Activated naive CD8-positive, alpha-beta T cell treated with anti-CD3 and anti-CD28 coated beads for 36 hours (primary cell): Measurements from ENCODE around the gene EMID1. TPM values are rescaled to one million over a fixed set of nuclear protein-coding genes. Genes with fewer than 3 reads are reported as not detected.

Experiments used
- DNase-seq: peaks from one replicate; pipeline ENCODE4 v3.0.0; 2021
- H3K27ac Mint-ChIP-seq: one replicate; pipeline ENCODE4 v1.8.0; 2022; ENCODE audit warnings: mild to moderate bottlenecking, moderate library complexity, mixed read lengths
- H3K27me3 Mint-ChIP-seq: one replicate; pipeline ENCODE4 v1.8.0; 2022; ENCODE audit warnings: mild to moderate bottlenecking, mixed read lengths
- H3K36me3 Mint-ChIP-seq: one replicate; pipeline ENCODE4 v1.8.0; 2021; ENCODE audit warnings: mild to moderate bottlenecking, mixed read lengths
- H3K4me1 Mint-ChIP-seq: one replicate; pipeline ENCODE4 v1.8.0; 2021; ENCODE audit warnings: mixed read lengths
- H3K4me3 Mint-ChIP-seq: one replicate; pipeline ENCODE4 v1.8.0; 2022; ENCODE audit warnings: mild to moderate bottlenecking, moderate library complexity, mixed read lengths
- H3K9me3 Mint-ChIP-seq: one replicate; pipeline ENCODE4 v1.8.0; 2022; ENCODE audit warnings: mixed read lengths
- total RNA-seq, 2 experiments: library from RNA; stranded (reverse); gene quantifications; one replicate each; pipeline ENCODE4 v1.2.3, GENCODE V29; 2021

Gene EMID1
- total RNA-seq, 2 experiments from 2014 or later, result not detected

DNA sequence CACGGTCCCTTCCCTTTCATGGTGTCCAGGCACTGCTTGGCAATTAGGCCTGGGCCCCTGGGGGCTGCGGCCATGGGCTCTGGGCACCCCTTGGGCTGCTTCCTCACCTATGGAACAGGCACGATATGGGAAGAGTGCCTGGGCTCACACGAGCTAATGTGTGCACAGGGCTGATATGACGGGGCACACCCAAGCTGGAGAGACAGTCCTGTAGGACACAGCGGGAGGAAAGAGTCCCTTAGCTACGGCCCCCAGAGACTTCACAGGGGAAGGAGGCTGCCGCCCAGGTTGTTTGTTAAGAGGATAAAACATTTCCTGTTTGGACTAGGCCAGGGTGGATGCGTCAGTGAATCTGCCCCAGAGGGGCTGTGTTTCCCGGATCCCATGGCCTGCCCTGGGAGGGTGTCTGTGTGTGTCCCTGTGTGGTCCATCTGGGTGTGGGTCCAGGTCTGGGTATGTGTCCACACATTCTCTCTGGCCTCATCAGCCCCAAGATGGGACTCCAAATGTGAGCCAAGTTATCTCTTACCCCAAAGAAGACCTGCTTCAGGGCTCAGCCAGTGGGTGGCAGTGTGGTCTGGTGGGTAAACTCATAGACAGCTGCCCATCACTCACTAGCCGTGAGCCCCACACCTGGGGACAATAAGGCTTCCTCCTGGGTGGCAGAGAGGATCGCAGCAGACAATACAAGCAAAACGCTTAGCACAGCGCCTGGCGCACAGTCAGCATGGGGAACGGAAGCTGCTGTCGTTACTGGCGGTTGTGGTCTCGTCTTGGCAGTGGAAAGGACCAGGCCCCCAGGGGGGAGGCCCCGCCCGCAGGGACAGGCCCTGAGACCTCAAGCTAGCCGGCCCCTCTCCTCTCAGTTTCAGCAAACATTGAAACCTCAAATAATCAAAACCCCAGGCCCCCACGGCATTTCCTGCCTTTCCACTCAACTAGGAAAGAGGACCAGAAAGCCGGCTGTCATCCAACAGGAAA lies 3.2 kb upstream of the EMID1 start:
- Mint-ChIP-seq H3K36me3 (no peaks in the 10 kb centered on the region), H3K27ac (peak overlapping the region; percentile 43), H3K4me1 (peaks cover 22% of the 10 kb centered on the region), H3K9me3 (no peaks in the 10 kb centered on the region), H3K4me3 (no peak overlapping the region), H3K27me3 (peaks cover 58% of the 10 kb centered on the region)
- DNase-seq, result peak; percentile 78

DNA sequence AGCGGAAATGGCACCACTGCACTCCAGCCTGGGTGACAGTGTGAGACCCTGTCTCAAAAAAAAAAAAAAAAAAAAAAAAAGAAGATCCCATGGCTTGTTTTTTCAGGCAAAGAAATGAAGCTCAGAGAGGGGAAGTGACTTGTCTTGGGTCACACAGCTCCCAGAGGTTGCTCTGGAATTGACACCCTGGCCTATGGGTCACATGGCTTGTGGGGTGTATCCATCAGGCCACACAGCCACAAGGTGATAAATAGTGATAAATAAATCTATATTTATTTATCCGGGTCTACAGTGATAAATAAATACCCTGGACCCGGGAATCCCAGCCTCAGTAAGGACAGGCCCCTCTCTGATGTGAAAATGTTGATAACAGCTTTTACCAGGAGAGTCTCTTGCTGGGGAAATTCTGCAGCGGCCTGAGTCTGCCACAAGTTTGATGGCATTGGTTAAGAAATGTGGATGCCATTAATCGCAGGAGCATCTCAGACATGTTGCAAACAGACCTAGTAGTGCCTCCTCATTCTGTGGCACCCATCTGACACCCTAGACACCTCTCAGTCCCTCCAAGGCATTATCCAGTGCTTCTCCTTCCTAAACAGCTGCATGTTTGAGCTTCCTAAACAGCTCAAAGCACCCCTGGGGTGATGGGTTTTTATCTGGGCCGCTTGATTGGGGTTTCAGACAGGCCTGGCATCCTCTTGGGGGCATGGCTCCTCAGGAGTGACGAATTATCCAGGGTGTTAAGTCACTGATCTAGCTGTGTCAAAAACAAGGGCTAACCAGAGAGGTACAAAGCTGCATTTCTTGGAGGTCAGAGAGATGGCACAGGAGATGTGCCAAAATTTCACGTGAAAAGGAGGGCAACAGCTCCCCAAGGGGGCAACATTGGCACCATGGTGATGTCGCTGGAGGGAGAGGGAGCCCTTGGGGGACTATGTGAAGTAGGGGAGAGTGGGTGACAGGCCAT lies 1.9 kb upstream of the EMID1 start:
- Mint-ChIP-seq H3K9me3 (no peaks in the 10 kb centered on the region), H3K4me1 (peaks cover 22% of the 10 kb centered on the region), H3K27me3 (peaks cover 69% of the 10 kb centered on the region), H3K4me3 (no peak overlapping the region), H3K36me3 (no peaks in the 10 kb centered on the region), H3K27ac (no peak overlapping the region)
- DNase-seq, result no peak

DNA sequence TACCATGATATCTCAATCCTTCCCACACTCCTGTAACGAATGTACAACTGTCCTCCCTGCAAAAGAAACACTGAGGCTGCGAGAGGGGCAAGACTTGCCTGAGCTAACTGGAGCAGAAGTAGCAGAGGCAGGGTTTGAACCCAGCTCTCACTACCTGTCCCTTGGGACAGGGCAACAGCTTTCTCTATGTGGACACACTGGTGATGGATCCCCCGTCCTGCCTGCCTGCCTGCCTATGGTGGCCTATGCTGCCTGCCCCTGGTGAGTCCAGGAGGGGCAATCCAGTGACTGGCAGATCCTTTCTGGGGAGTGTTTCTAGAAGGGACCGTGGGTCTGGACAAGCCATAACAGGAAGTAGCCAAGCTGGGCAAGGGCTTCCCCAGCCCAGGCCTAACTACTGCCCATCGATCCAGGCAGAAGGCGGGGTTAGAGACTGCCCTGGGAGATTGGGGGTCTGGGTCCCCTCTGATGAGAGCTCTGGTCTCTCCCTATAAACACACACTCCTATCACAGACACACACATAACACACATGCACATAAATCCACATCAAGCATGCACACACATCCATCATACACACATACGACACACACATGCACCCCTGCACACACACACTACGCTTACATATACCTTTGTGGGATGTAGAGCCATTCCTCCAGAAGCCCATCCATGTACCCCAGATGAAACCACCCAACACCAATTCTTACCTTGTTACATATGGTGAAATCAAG lies 1.1 kb upstream of the EMID1 start:
- H3K36me3 Mint-ChIP-seq, result no peaks in the 10 kb centered on the region
- H3K27ac Mint-ChIP-seq, result no peak overlapping the region
- no peaks in the 10 kb centered on the region for H3K9me3 Mint-ChIP-seq
- no peak for DNase-seq
- H3K4me3 Mint-ChIP-seq, result no peak overlapping the region
- H3K4me1 Mint-ChIP-seq, result peaks cover 22% of the 10 kb centered on the region
- H3K27me3 Mint-ChIP-seq, result peaks cover 68% of the 10 kb centered on the region

GRCh38 chr22:29205252-29205593 lies 473 bp upstream of the EMID1 start:
- Mint-ChIP-seq H3K27me3 (peaks cover 62% of the 10 kb centered on the region), H3K27ac (no peak overlapping the region), H3K9me3 (no peaks in the 10 kb centered on the region), H3K36me3 (no peaks in the 10 kb centered on the region), H3K4me3 (peak overlapping the region; percentile 34), H3K4me1 (peaks cover 22% of the 10 kb centered on the region)
- DNase-seq, result no peak

GRCh38 chr22:29206372-29207242 lies 911 bp downstream of the EMID1 start:
- H3K4me1 Mint-ChIP-seq, result peaks cover 18% of the 10 kb centered on the region
- no peaks in the 10 kb centered on the region for H3K36me3 Mint-ChIP-seq
- DNase-seq, result no peak
- H3K27me3 Mint-ChIP-seq, result peaks cover 48% of the 10 kb centered on the region
- no peak overlapping the region for H3K27ac Mint-ChIP-seq
- H3K9me3 Mint-ChIP-seq, result no peaks in the 10 kb centered on the region
- H3K4me3 Mint-ChIP-seq, result peak overlapping the region; percentile 39

- Mint-ChIP-seq H3K27me3 (peaks cover 42% of the 10 kb centered on the region), H3K27ac (no peak overlapping the region), H3K4me1 (peaks cover 13% of the 10 kb centered on the region), H3K36me3 (no peaks in the 10 kb centered on the region), H3K4me3 (no peak overlapping the region), H3K9me3 (no peaks in the 10 kb centered on the region)
- DNase-seq, result no peak
Observed at GRCh38 chr22:29207243-29207550, 1.5 kb downstream of the EMID1 start.

- Mint-ChIP-seq H3K9me3 (no peaks in the 10 kb centered on the region), H3K4me1 (peaks cover 7% of the 10 kb centered on the region), H3K36me3 (no peaks in the 10 kb centered on the region), H3K27me3 (peaks cover 43% of the 10 kb centered on the region), H3K4me3 (no peak overlapping the region), H3K27ac (no peak overlapping the region)
- DNase-seq, result no peak
Observed at GRCh38 chr22:29207562-29208501, 2.1 kb downstream of the EMID1 start.

GRCh38 chr22:29208502-29208862 lies 2.8 kb downstream of the EMID1 start:
- no peak for DNase-seq
- H3K27me3 Mint-ChIP-seq, result peaks cover 46% of the 10 kb centered on the region
- H3K36me3 Mint-ChIP-seq, result no peaks in the 10 kb centered on the region
- H3K4me1 Mint-ChIP-seq, result peaks cover 3% of the 10 kb centered on the region
- H3K27ac Mint-ChIP-seq, result no peak overlapping the region
- H3K4me3 Mint-ChIP-seq, result no peak overlapping the region
- H3K9me3 Mint-ChIP-seq, result no peaks in the 10 kb centered on the region

- H3K4me3 Mint-ChIP-seq, result no peak overlapping the region
- H3K27me3 Mint-ChIP-seq, result peaks cover 44% of the 10 kb centered on the region
- no peak for DNase-seq
- H3K27ac Mint-ChIP-seq, result no peak overlapping the region
- H3K4me1 Mint-ChIP-seq, result peaks cover 2% of the 10 kb centered on the region
- no peaks in the 10 kb centered on the region for H3K36me3 Mint-ChIP-seq
- no peaks in the 10 kb centered on the region for H3K9me3 Mint-ChIP-seq
Observed at GRCh38 chr22:29208879-29209623, 3.4 kb downstream of the EMID1 start.

- no peak for DNase-seq
- Mint-ChIP-seq H3K4me3 (no peak overlapping the region), H3K36me3 (no peaks in the 10 kb centered on the region), H3K27ac (no peak overlapping the region), H3K4me1 (no peaks in the 10 kb centered on the region), H3K27me3 (peaks cover 39% of the 10 kb centered on the region), H3K9me3 (no peaks in the 10 kb centered on the region)
Observed at GRCh38 chr22:29209624-29209929, 3.9 kb downstream of the EMID1 start.

DNA sequence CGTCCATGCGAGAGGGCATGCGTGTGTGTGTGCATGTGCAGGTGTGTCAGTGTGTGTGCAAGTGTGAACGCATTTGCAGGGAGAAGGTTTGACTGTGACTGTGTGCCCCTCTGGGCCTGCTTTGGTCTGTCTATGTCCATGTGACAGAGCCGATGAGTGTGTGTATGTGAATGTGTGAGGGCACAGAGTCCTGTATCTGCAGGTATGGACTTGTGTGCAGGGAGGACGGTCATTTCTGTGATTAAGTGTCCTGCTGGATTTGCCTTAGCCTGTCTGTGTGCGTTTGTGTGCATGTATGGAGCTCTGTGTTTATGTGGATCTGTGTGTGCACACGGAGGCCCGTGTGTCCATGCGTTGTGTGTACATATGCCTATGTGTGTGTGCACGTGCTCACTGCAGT lies 5.4 kb downstream of the EMID1 start:
- no peaks in the 10 kb centered on the region for H3K4me1 Mint-ChIP-seq
- no peak for DNase-seq
- H3K4me3 Mint-ChIP-seq, result no peak overlapping the region
- H3K27ac Mint-ChIP-seq, result no peak overlapping the region
- H3K27me3 Mint-ChIP-seq, result peaks cover 30% of the 10 kb centered on the region
- no peaks in the 10 kb centered on the region for H3K9me3 Mint-ChIP-seq
- no peaks in the 10 kb centered on the region for H3K36me3 Mint-ChIP-seq

DNA sequence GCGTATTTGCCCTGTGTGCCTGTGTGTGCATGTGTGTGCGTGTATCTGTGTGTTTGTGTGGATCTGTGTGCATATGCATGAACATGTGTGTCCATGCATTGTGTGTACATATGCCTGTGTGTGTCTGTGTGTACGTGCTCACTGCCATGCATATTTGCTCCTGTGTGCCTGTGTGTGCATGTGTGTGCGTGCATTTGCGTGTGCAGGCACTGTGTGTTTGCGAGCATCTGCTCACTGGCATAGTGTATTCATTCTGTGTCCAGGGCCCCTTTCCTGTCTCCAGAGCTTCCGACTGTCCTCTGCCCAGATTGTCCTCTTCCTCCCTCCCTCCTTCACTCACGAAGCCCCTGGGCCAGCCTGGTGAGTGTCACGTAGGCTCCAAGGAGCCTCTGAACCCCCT lies 5.8 kb downstream of the EMID1 start:
- Mint-ChIP-seq H3K9me3 (no peaks in the 10 kb centered on the region), H3K4me3 (no peak overlapping the region)

GRCh38 chr22:29212743-29213142 lies 7.0 kb downstream of the EMID1 start:
- no peaks in the 10 kb centered on the region for H3K9me3 Mint-ChIP-seq
- no peak overlapping the region for H3K27ac Mint-ChIP-seq
- no peaks in the 10 kb centered on the region for H3K4me1 Mint-ChIP-seq
- no peaks in the 10 kb centered on the region for H3K36me3 Mint-ChIP-seq
- H3K4me3 Mint-ChIP-seq, result no peak overlapping the region
- DNase-seq, result no peak
- H3K27me3 Mint-ChIP-seq, result peaks cover 14% of the 10 kb centered on the region

More for the DNA sequence above, 5.8 kb downstream of the EMID1 start:
- Mint-ChIP-seq H3K27ac (no peak overlapping the region), H3K36me3 (no peaks in the 10 kb centered on the region), H3K27me3 (peaks cover 27% of the 10 kb centered on the region), H3K4me1 (no peaks in the 10 kb centered on the region)
- DNase-seq, result no peak
